Measurements from ENCODE around the gene SURF4.

DNA sequence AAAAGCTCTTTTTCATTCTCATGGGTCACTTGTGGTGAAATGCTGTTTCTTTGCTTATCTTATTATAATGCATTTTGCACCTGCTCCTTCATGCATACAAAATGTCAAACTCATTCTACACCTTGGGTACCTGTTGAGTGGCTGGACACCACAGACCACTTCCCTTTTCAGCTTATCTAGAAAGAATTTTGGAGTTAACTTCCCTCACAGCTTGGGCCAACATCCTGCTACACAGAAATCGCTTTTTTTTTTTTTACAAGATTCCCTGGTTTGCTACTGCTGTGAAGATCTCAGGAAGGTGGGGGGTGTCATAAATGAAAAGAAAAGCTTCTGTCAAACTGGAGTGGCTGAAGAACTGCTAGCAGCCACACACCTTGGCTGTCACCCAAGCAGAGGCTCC lies 39.3 kb upstream of the SURF4 start:
- TF ChIP-seq, protein P1, sequence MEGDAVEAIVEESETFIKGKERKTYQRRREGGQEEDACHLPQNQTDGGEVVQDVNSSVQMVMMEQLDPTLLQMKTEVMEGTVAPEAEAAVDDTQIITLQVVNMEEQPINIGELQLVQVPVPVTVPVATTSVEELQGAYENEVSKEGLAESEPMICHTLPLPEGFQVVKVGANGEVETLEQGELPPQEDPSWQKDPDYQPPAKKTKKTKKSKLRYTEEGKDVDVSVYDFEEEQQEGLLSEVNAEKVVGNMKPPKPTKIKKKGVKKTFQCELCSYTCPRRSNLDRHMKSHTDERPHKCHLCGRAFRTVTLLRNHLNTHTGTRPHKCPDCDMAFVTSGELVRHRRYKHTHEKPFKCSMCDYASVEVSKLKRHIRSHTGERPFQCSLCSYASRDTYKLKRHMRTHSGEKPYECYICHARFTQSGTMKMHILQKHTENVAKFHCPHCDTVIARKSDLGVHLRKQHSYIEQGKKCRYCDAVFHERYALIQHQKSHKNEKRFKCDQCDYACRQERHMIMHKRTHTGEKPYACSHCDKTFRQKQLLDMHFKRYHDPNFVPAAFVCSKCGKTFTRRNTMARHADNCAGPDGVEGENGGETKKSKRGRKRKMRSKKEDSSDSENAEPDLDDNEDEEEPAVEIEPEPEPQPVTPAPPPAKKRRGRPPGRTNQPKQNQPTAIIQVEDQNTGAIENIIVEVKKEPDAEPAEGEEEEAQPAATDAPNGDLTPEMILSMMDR (IDR thresholded peaks at IDR 0.05): no peak
- TF ChIP-seq GABPB1 (CRISPR knock-in tag; IDR thresholded peaks at IDR 0.05): no peak
- TF ChIP-seq ZNF121 (CRISPR knock-in tag; IDR thresholded peaks at IDR 0.05): no peak
- no peak for TF ChIP-seq FOXK1 (CRISPR knock-in tag; IDR thresholded peaks at IDR 0.05)
- no peak for TF ChIP-seq E2F4 (CRISPR knock-in tag; IDR thresholded peaks at IDR 0.05; ENCODE audit: borderline replicate concordance, low read depth)
